Heart left ventricle (tissue), 13 donors: ENCODE measurements around the gene PCDH17.

Source experiments
- CTCF ChIP-seq, 12 donors: fragments of 200-600 bp; sonication (generic) in 4 of 12; IDR thresholded peaks; one replicate each; pipeline versions ENCODE4 v1.5.0 to v1.8.0; 2018 to 2022; ENCODE audit warnings: antibody characterized with exemption in 12 of 12, mild to moderate bottlenecking in 5 of 12
- POLR2A ChIP-seq, 2 donors: fragments of 450-650 bp; IDR thresholded peaks; one replicate each; pipeline ENCODE4 v1.6.1; 2017; ENCODE audit warnings: antibody characterized with exemption in 2 of 2, mild to moderate bottlenecking in 2 of 2, moderate library complexity in 2 of 2
- donor health status: ischemic (EF 13 %, LVEDD 7.1; RV severe dilation, severe dysfunction).
- donor health status: DM: no; HTN: yes; CAD: no.
- donor health status: DM: no; HTN: no; CAD: no.
- donor health status: ischemic (EF 25% LVEDD 6.9; RV normal size, moderate dysfunction).
- donor health status: ischemic (EF 25% LVEDD 5.7; RV mildly dilated, moderate dysfunction).
- donor health status: ischemic (EF 35%, LVEDD 5.7; RV mildly dilated, moderate dysfunction).
- donor health status: nonischemic (EF 11% LVEDD 7.7; RV severe dilation, severe dysfunction).
- donor health status: DM: yes; HTN: yes; CAD: no.
- donor health status: PGD.
- donor health status: ischemic (EF 29% LVEDD 5.4; RV normal size, mild dysfunction).
- donor health status: nonischemic (EF 23%, LVEDD 6.1; RV moderate dilation, normal function).

DNA sequence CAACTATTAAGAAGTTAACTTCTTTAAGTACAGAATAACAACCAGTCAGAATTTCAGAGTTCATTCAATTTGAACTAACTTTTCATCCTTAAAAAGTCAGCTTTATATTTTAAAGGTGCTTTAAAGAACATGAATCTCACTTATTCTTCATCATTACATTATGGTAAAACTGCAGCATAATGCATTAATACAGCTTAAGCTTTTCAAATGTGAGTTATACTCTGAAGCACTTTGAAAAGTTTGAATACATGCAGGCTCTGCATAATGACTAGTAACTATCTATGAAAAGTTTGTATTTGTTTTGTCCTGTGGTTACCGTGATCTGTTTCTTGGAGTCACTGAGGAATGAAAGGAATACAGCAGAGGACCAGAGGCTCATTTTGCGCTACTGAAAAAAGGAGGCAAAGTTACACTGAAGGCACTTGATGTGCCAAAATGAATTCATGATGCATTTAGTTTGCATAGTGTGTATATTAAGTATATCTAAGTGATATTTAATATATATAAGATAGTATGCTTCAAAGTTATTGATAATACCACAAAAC is 4.1 kb downstream of the PCDH17 start:
- no peak for TF ChIP-seq CTCF (IDR thresholded peaks at IDR 0.05)
- TF ChIP-seq POLR2A (IDR thresholded peaks at IDR 0.05), result no peak
